RPMI8226 (cell line): ENCODE results near the gene NACAD.
A peak's percentile ranks its signal among the peaks of the same experiment; 100 is the strongest.
"Not testable (repeated sequence)": the region's sequence is repeated elsewhere in the genome, so short reads cannot be mapped to it uniquely, and the experiment has no call there.

ENCODE experiments used
- DNase-seq: peaks from one replicate; pipeline ENCODE4 v3.0.0-alpha.2; 2015

Gene NACAD

GRCh38 chr7:45116048-45116447, 27.3 kb upstream of the NACAD start:
- DNase-seq: no peak

DNA sequence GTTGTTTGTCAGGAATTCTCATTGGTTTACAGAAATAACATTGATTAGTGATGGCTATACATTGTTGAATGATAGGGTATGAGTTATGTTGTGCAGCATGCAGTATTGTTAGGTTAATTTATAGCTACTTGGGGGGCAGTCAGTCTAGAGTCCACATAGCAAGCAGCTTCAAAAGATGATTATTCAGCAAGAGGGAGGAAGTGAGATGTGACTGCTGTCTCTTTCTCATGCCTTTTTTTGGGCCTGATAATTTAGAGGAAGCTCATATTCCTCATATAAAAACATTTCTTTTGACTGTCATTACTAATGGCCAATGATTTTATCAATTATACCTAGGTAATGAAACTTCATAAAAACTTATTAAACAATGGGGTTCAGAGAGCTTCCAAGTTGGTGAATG, 26.2 kb upstream of the NACAD start:
- DNase-seq: peak; percentile 33

GRCh38 chr7:45114257-45114656, 25.5 kb upstream of the NACAD start:
- DNase-seq: not testable (repeated sequence)

DNA sequence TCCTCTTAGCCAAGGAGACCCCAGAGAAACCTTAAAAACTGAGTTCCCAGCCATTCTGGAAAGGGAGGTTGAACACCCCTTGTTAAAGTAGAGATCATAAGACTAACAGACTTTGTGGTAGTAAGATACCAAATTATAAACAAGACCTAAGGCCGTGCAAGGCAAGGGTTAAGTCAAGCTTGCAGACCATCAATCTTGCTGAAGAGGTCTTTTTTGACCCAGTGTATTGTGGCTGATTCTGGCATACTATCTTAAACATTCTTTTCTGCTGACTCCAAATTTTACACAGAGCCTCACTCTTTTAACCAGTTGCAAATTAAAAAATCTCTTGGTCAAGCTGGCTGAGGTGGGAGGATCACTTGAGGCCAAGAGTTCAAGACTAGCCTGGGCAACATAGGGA, 23.9 kb upstream of the NACAD start:
- peak; percentile 67 for DNase-seq

GRCh38 chr7:45111298-45112223, 22.8 kb upstream of the NACAD start, which contains the start of gene TBRG4:
TSS of gene TBRG4 (minus strand) at chr7:45111697. CDS start at chr7:45109237, 2,460 bp downstream.
- peak; percentile 99 for DNase-seq

DNA sequence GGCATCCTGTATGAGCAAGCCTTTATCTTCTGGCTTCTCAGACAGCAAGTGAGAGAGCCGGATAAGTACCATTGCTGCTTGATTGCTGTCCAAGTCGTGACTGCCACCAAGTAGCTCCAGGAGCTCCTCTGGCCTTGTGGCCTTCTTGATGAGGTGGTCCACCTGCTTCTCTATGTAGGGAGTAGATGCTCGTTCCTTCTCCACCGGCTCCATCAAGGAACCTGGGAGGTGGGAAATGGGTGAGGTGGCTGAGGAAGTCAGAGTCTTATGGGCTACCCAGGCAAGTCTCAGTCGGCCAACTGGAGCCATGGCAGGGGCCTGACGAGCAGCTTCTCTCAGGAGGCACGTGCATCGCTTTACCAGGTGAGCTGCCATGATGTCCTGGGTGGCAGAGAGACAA, 20.1 kb upstream of the NACAD start:
- DNase-seq: no peak

GRCh38 chr7:45107356-45107755, 18.6 kb upstream of the NACAD start:
- DNase-seq: no peak

GRCh38 chr7:45106820-45107219, 18.1 kb upstream of the NACAD start:
- no peak for DNase-seq

- no peak for DNase-seq
These were observed 16.9 kb upstream of the NACAD start for GRCh38 chr7:45105588-45106188.

GRCh38 chr7:45104844-45105587, 16.2 kb upstream of the NACAD start:
- no peak for DNase-seq

- DNase-seq: no peak
These were observed 15.4 kb upstream of the NACAD start for GRCh38 chr7:45103958-45104843.

- DNase-seq: no peak
These were observed 14.3 kb upstream of the NACAD start for GRCh38 chr7:45102785-45103712.

DNA sequence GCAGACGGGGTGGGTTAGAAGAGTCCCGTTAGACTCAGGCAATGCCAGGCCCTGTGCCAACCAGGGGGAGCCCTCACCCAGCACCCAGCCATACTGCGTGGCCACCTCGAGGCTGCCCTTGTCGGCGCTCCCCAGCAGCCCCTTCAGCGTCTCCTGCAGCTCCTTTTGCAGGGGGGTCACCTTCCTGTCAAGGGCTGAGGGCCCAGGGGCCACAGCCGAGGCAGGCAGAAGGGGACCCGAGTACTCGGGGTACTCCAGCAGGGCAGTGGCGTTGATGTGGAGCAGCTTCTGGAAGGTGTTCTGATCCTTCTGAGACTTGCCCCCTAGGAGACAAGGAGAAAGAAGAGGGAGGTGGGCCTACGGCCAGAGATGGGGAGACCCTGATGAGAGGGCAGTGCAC, 13.0 kb upstream of the NACAD start:
- DNase-seq: no peak

DNA sequence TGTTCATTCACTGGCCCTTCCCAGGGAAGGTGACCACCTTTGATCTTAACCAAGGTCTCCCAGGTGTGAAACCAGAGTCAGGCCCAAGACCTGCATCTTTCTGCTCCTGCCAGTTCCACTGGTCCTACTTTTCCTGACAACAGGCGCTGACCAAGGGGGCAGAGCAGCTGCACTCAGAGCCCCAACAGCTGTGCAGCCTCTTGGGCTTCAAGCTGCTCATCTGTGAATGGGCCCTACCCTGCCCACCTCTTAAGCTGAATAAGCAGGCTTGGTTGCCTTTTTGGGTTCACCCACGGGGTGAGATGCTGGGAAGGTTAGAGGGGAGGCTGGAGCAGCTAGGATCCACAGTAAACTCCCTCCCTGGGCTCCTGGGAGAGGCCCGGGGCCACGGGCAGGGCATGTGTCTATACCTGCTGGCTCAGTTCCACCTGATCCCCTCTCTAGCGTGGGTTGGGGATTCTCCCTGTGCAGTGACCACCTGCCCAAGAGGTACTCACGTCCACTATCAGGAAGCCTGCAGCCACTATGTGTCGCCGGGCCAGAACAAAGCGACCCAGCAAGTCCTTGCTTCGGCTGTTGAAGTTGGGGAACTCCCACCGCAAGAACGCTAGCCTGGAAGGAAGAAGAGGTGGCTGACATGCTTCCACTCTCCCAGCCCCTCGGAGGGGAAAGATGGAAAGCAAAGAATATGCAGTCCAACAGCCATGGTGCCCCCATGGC, 12.2 kb upstream of the NACAD start:
- DNase-seq: no peak

- no peak for DNase-seq
These were observed 11.4 kb upstream of the NACAD start for GRCh38 chr7:45099891-45100760.

DNA sequence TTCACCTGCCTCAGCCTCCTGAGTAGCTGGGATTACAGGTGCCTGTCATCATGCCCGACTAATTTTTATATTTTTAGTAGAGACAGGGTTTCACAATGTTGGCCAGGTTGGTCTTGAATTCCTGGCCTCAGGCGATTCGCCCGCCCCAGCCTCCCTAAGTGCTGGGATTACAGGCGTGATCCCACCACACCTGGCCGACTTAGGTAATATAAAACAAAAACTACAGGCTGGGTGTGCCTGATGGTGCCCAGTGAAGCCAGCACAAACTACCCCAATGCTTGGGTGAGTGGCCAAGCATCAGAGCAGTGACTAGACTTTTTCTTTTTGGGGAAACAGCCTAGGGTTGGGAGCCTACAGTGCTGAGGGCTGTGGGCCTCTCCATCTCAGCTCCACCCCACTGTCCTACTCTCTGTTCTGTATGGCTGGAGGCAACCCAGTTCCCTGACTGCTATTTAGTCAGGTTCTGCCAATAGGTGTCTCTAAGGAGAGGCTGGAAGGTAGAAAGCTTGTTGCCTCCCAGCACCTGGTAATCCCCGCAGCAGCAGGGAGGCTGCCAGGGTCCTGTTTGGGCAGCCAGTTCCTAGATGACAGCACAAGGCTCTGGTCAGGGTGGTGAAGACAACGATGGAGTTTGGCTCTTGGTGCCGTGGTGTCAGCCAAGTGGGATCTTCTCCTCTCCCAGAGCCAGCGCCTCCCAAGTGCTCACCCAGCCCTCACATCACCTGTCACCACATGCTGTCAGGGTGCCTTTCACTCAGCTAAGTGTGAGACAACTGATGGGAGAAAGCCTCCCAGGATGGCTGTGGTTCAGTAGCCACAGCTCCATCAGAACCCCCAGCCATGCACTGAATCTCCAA, 10.4 kb upstream of the NACAD start:
- DNase-seq: peak; percentile 16

DNA sequence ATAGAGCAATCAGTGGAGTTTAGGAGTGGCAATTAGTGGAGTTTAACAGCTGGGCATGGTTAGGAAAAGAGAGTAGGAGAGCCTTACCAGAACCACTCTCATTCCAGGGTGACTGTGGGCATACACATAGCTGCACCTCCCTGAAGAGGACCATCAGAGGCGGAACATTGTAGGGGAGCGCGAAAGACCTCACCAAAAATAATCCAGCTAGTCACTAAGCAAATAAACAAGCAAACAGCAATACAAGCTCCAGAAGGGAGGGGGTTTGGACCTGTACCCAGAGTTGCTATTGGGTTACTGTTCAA, 4.1 kb upstream of the NACAD start:
- DNase-seq: no peak

DNA sequence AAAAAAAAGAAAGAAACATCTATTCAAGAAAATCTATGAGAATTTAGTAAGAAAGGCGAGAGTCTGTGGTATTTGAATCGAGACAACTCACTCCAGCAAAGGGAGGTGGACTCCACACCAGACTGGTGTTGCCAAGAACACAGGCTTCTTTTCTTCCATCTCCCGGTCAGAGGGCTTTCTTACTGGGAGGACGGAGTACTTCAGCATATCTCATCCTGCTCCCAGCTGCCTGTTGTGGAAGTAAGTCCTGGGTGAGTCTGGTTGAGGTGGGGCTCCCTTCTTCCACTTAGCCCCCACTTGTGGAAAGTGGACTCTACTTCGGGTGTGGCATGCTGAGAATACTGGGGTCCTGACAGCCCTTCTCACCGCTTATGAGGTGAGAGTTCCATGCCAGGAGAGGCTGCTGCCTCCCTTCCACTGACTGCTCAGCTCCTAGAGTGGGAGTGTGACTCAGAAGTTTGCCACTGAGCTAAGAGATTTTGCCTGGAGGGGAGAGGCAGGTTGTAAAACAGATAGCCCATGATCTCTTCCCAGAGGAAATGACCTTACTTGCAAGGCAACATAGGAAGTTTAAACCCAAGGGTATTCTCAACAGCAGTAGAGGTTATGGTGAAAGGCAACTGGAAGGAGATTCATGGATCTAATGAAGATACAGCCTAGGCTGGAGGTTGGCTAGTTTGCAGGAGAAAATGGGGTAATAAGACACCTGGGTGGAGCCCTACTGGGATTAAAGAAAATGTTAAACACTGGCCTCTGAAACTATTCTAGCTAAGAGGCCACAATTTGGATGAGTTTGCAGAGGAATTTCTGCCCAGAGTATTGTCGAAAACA, 3.5 kb upstream of the NACAD start:
- DNase-seq: no peak
